Chondrocyte (in vitro differentiated cells): ENCODE measurements around the gene EXOC2. TPM values are rescaled to one million over a fixed set of nuclear protein-coding genes. Genes with fewer than 3 reads are reported as not detected.
A peak's percentile ranks its signal among the peaks of the same experiment; 100 is the strongest.
"Not testable (repeated sequence)": the region's sequence is repeated elsewhere in the genome, so short reads cannot be mapped to it uniquely, and the experiment has no call there.

Source experiments
- DNase-seq: peaks from one replicate; pipeline ENCODE4 v3.0.0; 2021; ENCODE audit warnings: mixed read lengths, low spot score
- H3K27ac Mint-ChIP-seq: one replicate; pipeline ENCODE4 v1.8.0; 2021; ENCODE audit warnings: mild to moderate bottlenecking, moderate library complexity, mixed read lengths; ENCODE audit not compliant: unreplicated experiment
- H3K27me3 Mint-ChIP-seq: 2 replicates; pipeline ENCODE4 v1.8.0; 2021; ENCODE audit warnings: low read depth, mixed read lengths
- H3K36me3 Mint-ChIP-seq: 2 replicates; pipeline ENCODE4 v1.8.0; 2021; ENCODE audit warnings: low read depth, mixed read lengths
- H3K4me1 Mint-ChIP-seq: 2 replicates; pipeline ENCODE4 v1.8.0; 2021; ENCODE audit warnings: low read depth, mild to moderate bottlenecking, mixed read lengths
- H3K4me3 Mint-ChIP-seq: one replicate; pipeline ENCODE4 v1.8.0; 2021; ENCODE audit warnings: mild to moderate bottlenecking, moderate library complexity, mixed read lengths; ENCODE audit not compliant: unreplicated experiment
- H3K9me3 Mint-ChIP-seq: 2 replicates; pipeline ENCODE4 v1.8.0; 2021; ENCODE audit warnings: low read depth, mixed read lengths
- total RNA-seq: library from RNA; stranded (reverse); gene quantifications from 3 replicates; pipeline ENCODE4 v1.2.1, GENCODE V29; 2021
- TF ChIP-seq, protein P1 (sequence below): fragments of 200-600 bp; sonication (generic); IDR thresholded peaks from 2 replicates; pipeline ENCODE4 v1.5.0; 2021; ENCODE audit warnings: antibody characterized with exemption, mild to moderate bottlenecking, moderate library complexity

Gene EXOC2
- total RNA-seq, 1 donor from 2014 or later = 27.5 TPM

DNA sequence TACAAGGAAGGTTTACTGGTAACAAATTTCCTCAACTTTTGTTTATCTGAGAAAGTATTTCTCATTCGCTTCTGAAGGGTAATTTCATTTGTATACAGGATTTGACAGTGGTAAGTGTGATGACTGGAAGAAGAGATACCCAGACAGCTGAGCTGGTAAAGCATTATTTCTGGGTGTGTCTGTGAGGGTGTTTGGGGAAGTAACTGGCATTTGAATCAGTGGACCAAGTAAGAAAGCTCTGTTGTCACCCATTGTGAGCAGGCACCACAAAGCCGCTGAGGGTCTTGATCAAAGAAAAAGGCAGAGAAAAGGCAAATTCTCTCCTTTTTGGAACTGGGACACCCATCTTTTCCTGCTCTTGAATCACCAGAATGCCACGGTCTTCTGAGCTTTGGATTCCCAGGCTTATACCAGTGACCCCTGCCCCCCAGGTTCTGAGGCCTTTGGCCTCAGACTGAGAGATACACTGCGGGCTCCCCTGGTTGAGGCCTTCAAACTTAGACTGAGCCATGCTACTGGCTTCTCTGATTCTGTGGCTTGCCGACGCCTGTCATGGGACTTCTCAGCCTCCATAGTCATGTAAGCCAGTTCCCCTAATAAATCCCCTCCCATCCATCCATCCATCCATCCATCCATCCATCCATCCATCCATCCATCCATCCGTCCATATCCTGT lies 25.5 kb downstream of the EXOC2 start:
- peaks cover 13% of the 10 kb centered on the region for H3K4me1 Mint-ChIP-seq

DNA sequence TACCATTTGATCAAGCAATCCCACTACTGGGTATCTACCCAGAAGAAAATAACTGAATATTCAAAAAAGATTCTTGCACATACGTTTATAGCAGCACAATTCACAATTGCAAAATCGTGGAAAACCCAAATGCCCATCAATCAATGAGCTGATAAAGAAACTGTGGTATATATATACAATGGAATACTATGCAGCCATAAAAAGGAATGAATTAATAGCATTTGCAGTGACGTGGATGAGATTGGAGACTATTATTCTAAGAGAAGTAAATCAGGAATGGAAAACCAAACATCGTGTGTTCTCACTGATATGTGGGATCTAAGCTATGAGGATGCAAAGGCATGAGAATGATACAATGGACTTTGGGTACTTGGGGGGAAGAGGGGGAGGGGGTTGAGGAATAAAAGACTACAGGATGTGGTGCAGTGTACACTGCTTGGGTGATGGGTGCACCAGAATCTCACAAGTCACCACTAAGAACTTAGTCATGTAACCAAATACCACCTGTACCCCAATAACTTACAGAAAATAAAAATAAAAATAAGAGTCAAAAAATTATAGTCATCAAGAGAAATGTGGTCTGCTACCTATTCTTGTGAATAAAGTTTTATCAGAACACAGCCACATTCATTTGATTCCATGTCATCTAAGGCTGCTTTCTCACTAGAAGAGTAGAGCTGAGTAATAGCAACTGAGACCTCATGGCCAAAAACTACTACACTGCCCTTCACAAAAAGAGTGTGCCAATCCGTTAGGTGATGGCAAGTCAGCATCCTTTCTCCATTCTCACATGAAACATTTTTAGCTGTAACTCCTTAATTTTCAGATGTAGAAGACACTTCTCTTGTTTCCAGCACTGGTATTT lies 27.3 kb downstream of the EXOC2 start:
- no peaks in the 10 kb centered on the region for H3K27me3 Mint-ChIP-seq
- H3K4me1 Mint-ChIP-seq = peaks cover 28% of the 10 kb centered on the region
- no peak overlapping the region for H3K4me3 Mint-ChIP-seq
- peaks cover 14% of the 10 kb centered on the region for H3K9me3 Mint-ChIP-seq
- TF ChIP-seq, protein P1, sequence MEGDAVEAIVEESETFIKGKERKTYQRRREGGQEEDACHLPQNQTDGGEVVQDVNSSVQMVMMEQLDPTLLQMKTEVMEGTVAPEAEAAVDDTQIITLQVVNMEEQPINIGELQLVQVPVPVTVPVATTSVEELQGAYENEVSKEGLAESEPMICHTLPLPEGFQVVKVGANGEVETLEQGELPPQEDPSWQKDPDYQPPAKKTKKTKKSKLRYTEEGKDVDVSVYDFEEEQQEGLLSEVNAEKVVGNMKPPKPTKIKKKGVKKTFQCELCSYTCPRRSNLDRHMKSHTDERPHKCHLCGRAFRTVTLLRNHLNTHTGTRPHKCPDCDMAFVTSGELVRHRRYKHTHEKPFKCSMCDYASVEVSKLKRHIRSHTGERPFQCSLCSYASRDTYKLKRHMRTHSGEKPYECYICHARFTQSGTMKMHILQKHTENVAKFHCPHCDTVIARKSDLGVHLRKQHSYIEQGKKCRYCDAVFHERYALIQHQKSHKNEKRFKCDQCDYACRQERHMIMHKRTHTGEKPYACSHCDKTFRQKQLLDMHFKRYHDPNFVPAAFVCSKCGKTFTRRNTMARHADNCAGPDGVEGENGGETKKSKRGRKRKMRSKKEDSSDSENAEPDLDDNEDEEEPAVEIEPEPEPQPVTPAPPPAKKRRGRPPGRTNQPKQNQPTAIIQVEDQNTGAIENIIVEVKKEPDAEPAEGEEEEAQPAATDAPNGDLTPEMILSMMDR = no peak
- H3K27ac Mint-ChIP-seq = no peak overlapping the region
- no peak for DNase-seq
- H3K36me3 Mint-ChIP-seq = peaks cover 9% of the 10 kb centered on the region

More for the DNA sequence above, 25.5 kb downstream of the EXOC2 start:
- H3K27me3 Mint-ChIP-seq = no peaks in the 10 kb centered on the region
- H3K36me3 Mint-ChIP-seq = peaks cover 13% of the 10 kb centered on the region
- no peak overlapping the region for H3K27ac Mint-ChIP-seq
- no peak overlapping the region for H3K4me3 Mint-ChIP-seq
- TF ChIP-seq, protein P1 = no peak
- no peak for DNase-seq
- peaks cover 21% of the 10 kb centered on the region for H3K9me3 Mint-ChIP-seq

DNA sequence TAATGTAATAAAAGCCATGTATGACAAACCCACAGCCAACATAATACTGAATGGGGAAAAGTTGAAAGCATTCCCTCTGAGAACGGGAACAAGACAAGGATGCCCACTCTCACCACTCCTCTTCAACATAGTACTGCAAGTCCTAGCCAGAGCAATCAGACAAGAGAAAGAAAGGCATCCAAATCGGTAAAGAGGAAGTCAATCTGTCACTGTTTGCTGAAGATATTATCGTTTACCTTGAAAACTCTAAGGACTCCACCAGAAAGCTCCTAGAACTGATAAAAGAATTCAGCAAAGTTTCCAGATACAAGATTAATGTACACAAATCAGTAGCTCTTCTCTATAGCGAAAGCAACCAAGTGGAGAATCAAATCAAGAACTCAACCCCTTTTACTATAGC lies 29.2 kb downstream of the EXOC2 start:
- not testable (repeated sequence) for H3K27me3 Mint-ChIP-seq, H3K4me3 Mint-ChIP-seq, H3K27ac Mint-ChIP-seq, DNase-seq, H3K36me3 Mint-ChIP-seq
- Mint-ChIP-seq H3K9me3 (peaks cover 14% of the 10 kb centered on the region), H3K4me1 (peaks cover 45% of the 10 kb centered on the region)

DNA sequence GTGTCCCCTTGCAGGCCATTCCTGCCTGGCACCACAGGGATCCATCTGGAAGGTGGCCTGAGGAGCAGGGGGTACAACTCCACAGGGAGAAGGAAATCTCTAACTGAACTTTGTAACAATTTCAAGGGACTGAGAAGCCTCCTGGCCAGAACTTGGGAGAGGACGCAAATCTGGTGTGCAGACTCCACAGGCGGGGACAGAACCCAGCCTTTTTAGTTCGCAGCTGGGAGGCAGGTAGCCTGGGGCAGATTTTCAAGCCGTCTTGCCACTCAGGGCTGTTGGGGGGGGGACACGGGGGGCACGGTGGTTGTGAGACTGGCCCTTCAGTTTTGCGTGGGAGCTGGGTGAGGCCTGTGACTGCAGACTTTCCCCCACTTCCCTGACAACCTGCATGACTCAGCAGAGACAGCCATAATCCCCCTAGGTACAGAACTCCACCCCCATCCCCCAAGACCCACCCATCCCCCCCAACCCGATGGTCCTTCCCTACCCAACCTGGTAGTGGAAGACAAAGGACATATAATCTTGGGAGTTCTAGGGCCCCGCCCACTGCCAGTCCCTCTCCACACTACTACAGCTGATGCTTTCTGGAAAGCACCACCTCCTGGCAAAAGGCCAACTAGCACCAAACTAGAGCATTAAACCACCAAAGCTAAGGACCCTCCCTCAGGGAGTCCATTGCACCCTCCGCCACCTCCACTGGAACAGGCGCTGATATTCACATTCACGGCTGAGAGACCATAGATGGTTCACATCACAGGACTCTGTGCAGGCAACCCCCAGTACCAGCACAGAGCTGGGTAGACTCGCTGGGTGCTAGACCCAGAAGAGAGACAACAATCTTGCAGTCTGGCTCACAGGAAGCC lies 33.0 kb downstream of the EXOC2 start:
- peak overlapping the region; percentile 86 for H3K27ac Mint-ChIP-seq
- no peaks in the 10 kb centered on the region for H3K27me3 Mint-ChIP-seq
- no peak overlapping the region for H3K4me3 Mint-ChIP-seq
- peaks cover 7% of the 10 kb centered on the region for H3K9me3 Mint-ChIP-seq
- peaks cover 76% of the 10 kb centered on the region for H3K4me1 Mint-ChIP-seq
- TF ChIP-seq, protein P1 = no peak
- H3K36me3 Mint-ChIP-seq = peaks cover 7% of the 10 kb centered on the region
- DNase-seq = no peak

DNA sequence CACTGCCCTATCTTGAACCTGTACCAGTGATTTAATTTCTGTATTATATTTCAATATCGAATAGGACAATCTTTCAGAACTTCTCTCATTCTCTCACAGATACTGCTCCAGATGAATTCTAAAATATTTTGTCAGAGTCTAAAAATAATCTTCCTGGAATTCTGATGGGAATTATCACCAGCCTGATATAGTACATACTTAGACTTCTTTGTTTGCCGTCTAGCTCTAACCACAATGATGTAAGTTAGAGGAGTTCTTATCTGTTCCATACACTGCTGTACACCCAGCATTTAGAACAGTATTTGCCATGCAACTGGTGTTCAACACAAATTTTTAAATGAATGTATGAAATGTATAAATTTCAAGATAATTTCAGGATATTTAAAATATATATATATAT lies 34.7 kb downstream of the EXOC2 start:
- peaks cover 5% of the 10 kb centered on the region for H3K36me3 Mint-ChIP-seq
- H3K4me1 Mint-ChIP-seq = peaks cover 82% of the 10 kb centered on the region
- H3K4me3 Mint-ChIP-seq = peak overlapping the region; percentile 19
- no peaks in the 10 kb centered on the region for H3K27me3 Mint-ChIP-seq
- H3K9me3 Mint-ChIP-seq = peaks cover 4% of the 10 kb centered on the region
- peak overlapping the region; percentile 96 for H3K27ac Mint-ChIP-seq
- TF ChIP-seq, protein P1 = no peak
- no peak for DNase-seq
